Neural cell (in vitro differentiated cells): ENCODE results near the gene MRPS27. TPM values are rescaled to one million over a fixed set of nuclear protein-coding genes. Genes with fewer than 3 reads are reported as not detected.

Experiments used
- H2AFZ ChIP-seq: fragments of 200-600, 300-800 bp; sonication (generic), shearing (Covaris generic); 2 replicates; pipeline ENCODE4 v1.6.0; 2014; ENCODE audit warnings: low read depth, mild to moderate bottlenecking, antibody characterized with exemption, low read length, moderate library complexity
- H3F3A ChIP-seq: fragments of 200-600 bp; shearing (Covaris generic); 2 replicates; pipeline ENCODE4 v1.6.1; 2016; ENCODE audit warnings: mild to moderate bottlenecking, moderate library complexity, mixed read lengths, antibody characterized with exemption, low read length; ENCODE audit not compliant: insufficient read depth, poor library complexity, severe bottlenecking
- H3K27ac ChIP-seq: fragments of 200-600, 300-800 bp; sonication (generic), shearing (Covaris generic); 2 replicates; pipeline ENCODE4 v1.5.1; 2014; ENCODE audit warnings: mild to moderate bottlenecking, low read length, moderate library complexity
- H3K27me3 ChIP-seq: fragments of 300-800, 200-600 bp; sonication (generic), shearing (Covaris generic); 2 replicates; pipeline ENCODE4 v1.6.0; 2014; ENCODE audit warnings: mild to moderate bottlenecking, low read depth, low read length, moderate library complexity; ENCODE audit not compliant: insufficient read depth
- H3K36me3 ChIP-seq: fragments of 300-800, 200-600 bp; sonication (generic), shearing (Covaris generic); 2 replicates; pipeline ENCODE4 v1.5.1; 2014; ENCODE audit warnings: mild to moderate bottlenecking, antibody characterized with exemption, low read length, moderate library complexity; ENCODE audit not compliant: insufficient read depth
- H3K4me2 ChIP-seq: fragments of 300-800, 200-600 bp; sonication (generic), shearing (Covaris generic); 2 replicates; pipeline ENCODE4 v1.6.0; 2014; ENCODE audit warnings: mild to moderate bottlenecking, low read length
- H3K4me3 ChIP-seq: fragments of 300-800, 200-600 bp; sonication (generic), shearing (Covaris generic); 2 replicates; pipeline ENCODE4 v1.5.1; 2014; ENCODE audit warnings: mild to moderate bottlenecking, low read length, moderate library complexity
- H3K79me2 ChIP-seq: fragments of 200-600 bp; shearing (Covaris generic); replicated peaks from 2 replicates; pipeline ENCODE4 v1.6.0; 2014; ENCODE audit warnings: mild to moderate bottlenecking, low read length, moderate library complexity; ENCODE audit not compliant: insufficient read depth
- H3K9ac ChIP-seq: fragments of 300-800, 200-600 bp; sonication (generic), shearing (Covaris generic); 2 replicates; pipeline ENCODE4 v1.6.1; 2016; ENCODE audit warnings: mild to moderate bottlenecking, low read length, mixed read lengths
- H3K9me2 ChIP-seq: fragments of 200-600 bp; shearing (Covaris generic); 2 replicates; pipeline ENCODE4 v1.6.1; 2016; ENCODE audit warnings: mild to moderate bottlenecking, low read length, mixed read lengths; ENCODE audit not compliant: insufficient read depth
- H3K9me3 ChIP-seq: fragments of 200-600, 300-800 bp; sonication (generic), shearing (Covaris generic); 2 replicates; pipeline ENCODE4 v1.6.1; 2016; ENCODE audit warnings: mild to moderate bottlenecking, mixed run types, low read length, moderate library complexity, mixed read lengths
- H4K20me1 ChIP-seq: fragments of 200-600 bp; shearing (Covaris generic); 2 replicates; pipeline ENCODE4 v1.6.1; 2016; ENCODE audit warnings: mild to moderate bottlenecking, mixed run types; ENCODE audit not compliant: insufficient read depth
- EP300 ChIP-seq: fragments of 450-650 bp; conservative IDR thresholded peaks from 2 replicates; pipeline ENCODE4 v1.6.1; 2014; ENCODE audit warnings: antibody characterized with exemption, mild to moderate bottlenecking, moderate library complexity; ENCODE audit not compliant: poor library complexity, severe bottlenecking
- EZH2 ChIP-seq: fragments of 200-600, 300-800 bp; shearing (Covaris generic), sonication (generic); IDR thresholded peaks from 2 replicates; pipeline ENCODE4 v1.6.1; 2014; ENCODE audit warnings: antibody characterized with exemption, low read length, borderline replicate concordance, mild to moderate bottlenecking; ENCODE audit not compliant: insufficient read depth, poor library complexity, severe bottlenecking
- MXI1 ChIP-seq: fragments of 450-650 bp; conservative IDR thresholded peaks from 2 replicates; pipeline ENCODE4 v1.6.1; 2014; ENCODE audit warnings: antibody characterized with exemption, mild to moderate bottlenecking; ENCODE audit not compliant: poor library complexity, severe bottlenecking
- POLR2AphosphoS5 ChIP-seq: IDR thresholded peaks from 2 replicates; pipeline ENCODE4 v1.6.1; 2012
- RAD21 ChIP-seq: fragments of 450-650 bp; conservative IDR thresholded peaks from 2 replicates; pipeline ENCODE4 v1.6.1; 2014; ENCODE audit warnings: antibody characterized with exemption, mild to moderate bottlenecking, moderate library complexity
- SMC3 ChIP-seq: fragments of 450-650 bp; conservative IDR thresholded peaks from 2 replicates; pipeline ENCODE4 v1.6.1; 2014; ENCODE audit warnings: antibody characterized with exemption, mild to moderate bottlenecking, moderate library complexity; ENCODE audit not compliant: poor library complexity
- TAF1 ChIP-seq: IDR thresholded peaks from 2 replicates; pipeline ENCODE4 v1.6.1; 2012; ENCODE audit warnings: low read depth
- polyA plus RNA-seq: library from polyadenylated mRNA; depleted of rRNA; stranded (reverse); fragments of >200 nt; gene quantifications from 2 replicates; pipeline ENCODE4 v1.2.3, GENCODE V29; 2014
- TF ChIP-seq, protein P1 (sequence below): fragments of 450-650 bp; IDR thresholded peaks from 2 replicates; pipeline ENCODE4 v1.5.1; 2014; ENCODE audit warnings: antibody characterized with exemption, mild to moderate bottlenecking, moderate library complexity; ENCODE audit not compliant: poor library complexity, severe bottlenecking
- TF ChIP-seq, protein P2 (sequence below): IDR thresholded peaks from 2 replicates; pipeline ENCODE4 v1.6.1; 2012; ENCODE audit warnings: borderline replicate concordance

MRPS27 gene
- polyA plus RNA-seq, 1 donor from 2014 or later = 36.7 TPM

DNA sequence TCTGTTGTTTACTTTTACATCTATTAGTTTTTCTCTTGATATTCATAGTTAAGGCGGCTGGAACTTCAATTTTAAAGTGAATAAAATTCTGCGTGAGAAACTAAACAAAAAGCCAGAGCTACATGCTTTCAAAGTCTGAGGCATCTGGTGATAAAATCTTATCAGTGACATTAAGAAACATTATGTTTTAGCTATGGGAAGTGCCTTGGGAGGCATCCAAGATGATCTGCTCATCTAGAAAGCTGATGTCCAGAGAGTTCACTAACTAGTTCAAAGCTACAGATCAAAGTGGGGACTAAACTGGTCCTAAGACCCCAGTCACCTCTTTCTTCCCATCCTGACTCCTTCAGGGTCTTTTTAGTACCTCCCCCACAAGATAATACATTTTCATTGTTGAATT is 37.2 kb downstream of the MRPS27 start:
- Histone ChIP-seq H3K79me2 (no peaks in the 10 kb centered on the region), H4K20me1 (no peaks in the 10 kb centered on the region), H3K36me3 (no peaks in the 10 kb centered on the region), H3K9me3 (no peaks in the 10 kb centered on the region), H3F3A (no peaks in the 10 kb centered on the region), H3K4me2 (no peak overlapping the region), H3K27ac (no peak overlapping the region), H3K9me2 (no peaks in the 10 kb centered on the region), H3K4me3 (no peak overlapping the region), H2AFZ (no peak overlapping the region), H3K27me3 (no peaks in the 10 kb centered on the region), H3K9ac (no peak overlapping the region)
- TF ChIP-seq, protein P1, sequence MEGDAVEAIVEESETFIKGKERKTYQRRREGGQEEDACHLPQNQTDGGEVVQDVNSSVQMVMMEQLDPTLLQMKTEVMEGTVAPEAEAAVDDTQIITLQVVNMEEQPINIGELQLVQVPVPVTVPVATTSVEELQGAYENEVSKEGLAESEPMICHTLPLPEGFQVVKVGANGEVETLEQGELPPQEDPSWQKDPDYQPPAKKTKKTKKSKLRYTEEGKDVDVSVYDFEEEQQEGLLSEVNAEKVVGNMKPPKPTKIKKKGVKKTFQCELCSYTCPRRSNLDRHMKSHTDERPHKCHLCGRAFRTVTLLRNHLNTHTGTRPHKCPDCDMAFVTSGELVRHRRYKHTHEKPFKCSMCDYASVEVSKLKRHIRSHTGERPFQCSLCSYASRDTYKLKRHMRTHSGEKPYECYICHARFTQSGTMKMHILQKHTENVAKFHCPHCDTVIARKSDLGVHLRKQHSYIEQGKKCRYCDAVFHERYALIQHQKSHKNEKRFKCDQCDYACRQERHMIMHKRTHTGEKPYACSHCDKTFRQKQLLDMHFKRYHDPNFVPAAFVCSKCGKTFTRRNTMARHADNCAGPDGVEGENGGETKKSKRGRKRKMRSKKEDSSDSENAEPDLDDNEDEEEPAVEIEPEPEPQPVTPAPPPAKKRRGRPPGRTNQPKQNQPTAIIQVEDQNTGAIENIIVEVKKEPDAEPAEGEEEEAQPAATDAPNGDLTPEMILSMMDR = no peak
- TF ChIP-seq MXI1 (no peak), POLR2AphosphoS5 (no peak), EZH2 (no peak), EP300 (no peak), RAD21 (no peak), TAF1 (no peak), SMC3 (no peak)
- TF ChIP-seq, protein P2, sequence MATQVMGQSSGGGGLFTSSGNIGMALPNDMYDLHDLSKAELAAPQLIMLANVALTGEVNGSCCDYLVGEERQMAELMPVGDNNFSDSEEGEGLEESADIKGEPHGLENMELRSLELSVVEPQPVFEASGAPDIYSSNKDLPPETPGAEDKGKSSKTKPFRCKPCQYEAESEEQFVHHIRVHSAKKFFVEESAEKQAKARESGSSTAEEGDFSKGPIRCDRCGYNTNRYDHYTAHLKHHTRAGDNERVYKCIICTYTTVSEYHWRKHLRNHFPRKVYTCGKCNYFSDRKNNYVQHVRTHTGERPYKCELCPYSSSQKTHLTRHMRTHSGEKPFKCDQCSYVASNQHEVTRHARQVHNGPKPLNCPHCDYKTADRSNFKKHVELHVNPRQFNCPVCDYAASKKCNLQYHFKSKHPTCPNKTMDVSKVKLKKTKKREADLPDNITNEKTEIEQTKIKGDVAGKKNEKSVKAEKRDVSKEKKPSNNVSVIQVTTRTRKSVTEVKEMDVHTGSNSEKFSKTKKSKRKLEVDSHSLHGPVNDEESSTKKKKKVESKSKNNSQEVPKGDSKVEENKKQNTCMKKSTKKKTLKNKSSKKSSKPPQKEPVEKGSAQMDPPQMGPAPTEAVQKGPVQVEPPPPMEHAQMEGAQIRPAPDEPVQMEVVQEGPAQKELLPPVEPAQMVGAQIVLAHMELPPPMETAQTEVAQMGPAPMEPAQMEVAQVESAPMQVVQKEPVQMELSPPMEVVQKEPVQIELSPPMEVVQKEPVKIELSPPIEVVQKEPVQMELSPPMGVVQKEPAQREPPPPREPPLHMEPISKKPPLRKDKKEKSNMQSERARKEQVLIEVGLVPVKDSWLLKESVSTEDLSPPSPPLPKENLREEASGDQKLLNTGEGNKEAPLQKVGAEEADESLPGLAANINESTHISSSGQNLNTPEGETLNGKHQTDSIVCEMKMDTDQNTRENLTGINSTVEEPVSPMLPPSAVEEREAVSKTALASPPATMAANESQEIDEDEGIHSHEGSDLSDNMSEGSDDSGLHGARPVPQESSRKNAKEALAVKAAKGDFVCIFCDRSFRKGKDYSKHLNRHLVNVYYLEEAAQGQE = no peak

DNA sequence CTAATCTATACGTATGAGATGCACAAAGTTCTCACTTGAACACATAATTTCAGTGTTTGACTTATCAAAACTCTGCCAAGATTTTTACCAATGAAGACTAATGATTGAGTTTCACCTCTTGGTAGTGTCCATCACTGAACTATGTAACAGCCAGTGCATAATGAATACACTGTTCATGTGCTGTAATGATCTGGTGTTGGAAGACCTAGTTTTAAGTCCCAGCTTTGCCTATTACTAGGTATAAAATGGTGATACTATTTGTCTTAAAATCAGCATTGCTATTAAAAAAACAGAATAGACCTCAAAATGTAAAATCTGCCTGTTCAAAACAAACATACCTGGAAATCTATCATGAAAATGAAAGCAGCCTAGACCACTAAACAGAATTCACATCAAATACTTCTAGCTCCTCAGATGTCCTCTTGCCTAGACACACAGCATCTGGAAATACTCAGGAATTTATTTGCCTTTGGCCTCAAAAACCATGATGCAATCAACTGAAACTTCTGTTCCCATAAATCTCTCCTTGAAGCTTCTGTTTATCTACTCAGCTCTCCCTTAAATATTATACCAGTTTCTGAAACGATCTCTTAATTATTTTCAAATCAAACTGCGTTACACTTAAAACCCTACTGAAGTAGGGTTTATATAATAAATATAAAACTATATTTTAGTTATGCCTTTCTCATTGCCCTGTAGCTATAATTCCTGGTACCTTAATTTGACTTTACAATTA is 38.1 kb downstream of the MRPS27 start:
- no peaks in the 10 kb centered on the region for H3K9me3 ChIP-seq
- no peaks in the 10 kb centered on the region for H3K36me3 ChIP-seq
- no peak overlapping the region for H3K27ac ChIP-seq
- no peaks in the 10 kb centered on the region for H3F3A ChIP-seq
- TF ChIP-seq EZH2 (no peak), POLR2AphosphoS5 (no peak), TAF1 (no peak), MXI1 (no peak), EP300 (no peak), RAD21 (no peak), SMC3 (no peak)
- TF ChIP-seq, protein P1 = no peak
- TF ChIP-seq, protein P2 = no peak
- no peaks in the 10 kb centered on the region for H3K9me2 ChIP-seq
- H3K9ac ChIP-seq = no peak overlapping the region
- no peaks in the 10 kb centered on the region for H4K20me1 ChIP-seq
- no peak overlapping the region for H3K4me2 ChIP-seq
- no peaks in the 10 kb centered on the region for H3K79me2 ChIP-seq
- H3K4me3 ChIP-seq = no peak overlapping the region
- H3K27me3 ChIP-seq = no peaks in the 10 kb centered on the region
- no peak overlapping the region for H2AFZ ChIP-seq
